Uterus (tissue), 4 donors: Measurements from ENCODE around the gene ALPI. TPM values are rescaled to one million over a fixed set of nuclear protein-coding genes. Genes with fewer than 3 reads are reported as not detected.
"Not testable (repeated sequence)": the region's sequence is repeated elsewhere in the genome, so short reads cannot be mapped to it uniquely, and the experiment has no call there.

Experiments
- DNase-seq, 2 donors: peaks; one replicate each; pipeline ENCODE4 v3.0.0-alpha.2; 2019 to 2020
- H3K27ac ChIP-seq, 2 donors: fragments of 200-600 bp; sonication (generic); 1 replicate in 1 of 2; 2 replicates in 1 of 2; pipeline ENCODE4 v1.5.1; 2016 to 2018
- H3K27me3 ChIP-seq, 2 donors: fragments of 200-600 bp; sonication (generic); one replicate each; pipeline ENCODE4 v1.5.1; 2018 to 2019; ENCODE audit warnings: control low read depth in 1 of 2
- H3K36me3 ChIP-seq, 2 donors: fragments of 200-600 bp; sonication (generic); one replicate each; pipeline ENCODE4 v1.5.1; 2019; ENCODE audit warnings: control low read depth in 1 of 2
- H3K4me1 ChIP-seq, 2 donors: fragments of 200-600 bp; sonication (generic); one replicate each; pipeline ENCODE4 v1.5.1; 2018 to 2019; ENCODE audit warnings: control low read depth in 1 of 2
- H3K4me3 ChIP-seq, 2 donors: fragments of 200-600 bp; sonication (generic); 1 replicate in 1 of 2; 2 replicates in 1 of 2; pipeline ENCODE4 v1.5.1; 2018 to 2019; ENCODE audit warnings: mild to moderate bottlenecking in 1 of 2
- H3K9me3 ChIP-seq, 2 donors: fragments of 200-600 bp; sonication (generic); one replicate each; pipeline ENCODE4 v1.5.1; 2019; ENCODE audit warnings: control low read depth in 1 of 2
- POLR2A ChIP-seq, 2 donors: fragments of 450-650 bp; IDR thresholded peaks; one replicate each; pipeline ENCODE4 v1.6.1; 2016; ENCODE audit warnings: antibody characterized with exemption in 2 of 2, mild to moderate bottlenecking in 1 of 2, moderate library complexity in 1 of 2
- intact Hi-C: fragments of 100-400 bp; cut with DNase I; formaldehyde crosslinking; loops from one replicate; pipeline ENCODE4 v1.15.1; 2023; ENCODE audit warnings: low total_unique reads
- total RNA-seq, 4 donors: library from RNA; depleted of rRNA in 3 of 4; stranded (reverse); fragments of >200 nt in 3 of 4; gene quantifications; one replicate each; pipeline versions ENCODE4 v1.1.0 to v1.2.4, GENCODE V29; 2014 to 2023
- TF ChIP-seq, protein P1 (sequence below), 4 experiments: fragments of 200-600 bp in 2 of 4; fragments of 450-650 bp in 2 of 4; sonication (generic) in 2 of 4; IDR thresholded peaks; one replicate each; pipeline ENCODE4 v1.5.1; 2016 to 2019; ENCODE audit warnings: antibody characterized with exemption in 4 of 4, mild to moderate bottlenecking in 2 of 4, moderate library complexity in 1 of 4
- donor health status: DM: yes; HTN: yes; CAD: no.

ALPI gene
- total RNA-seq, 4 donors from 2014 or later = not detected

GRCh38 chr2:232432598-232433184, 23.3 kb upstream of the ALPI start:
- intact Hi-C loops = no loop called here
- no peaks in the 10 kb centered on the region for H3K27me3 ChIP-seq
- H3K4me3 ChIP-seq = no peak overlapping the region
- DNase-seq = no peak
- no peaks in the 10 kb centered on the region for H3K36me3 ChIP-seq
- TF ChIP-seq POLR2A (IDR thresholded peaks at IDR 0.05) = no peak
- H3K27ac ChIP-seq = no peak overlapping the region
- H3K9me3 ChIP-seq = no peaks in the 10 kb centered on the region
- no peaks in the 10 kb centered on the region for H3K4me1 ChIP-seq

- H3K27ac ChIP-seq, DNase-seq, intact Hi-C loops, H3K36me3 ChIP-seq, H3K9me3 ChIP-seq, H3K4me3 ChIP-seq, H3K4me1 ChIP-seq, H3K27me3 ChIP-seq: not testable (repeated sequence)
Observed at GRCh38 chr2:232433622-232434021, 22.3 kb upstream of the ALPI start.

GRCh38 chr2:232434091-232434490, 21.9 kb upstream of the ALPI start:
- H3K36me3 ChIP-seq = no peaks in the 10 kb centered on the region
- no peak overlapping the region for H3K27ac ChIP-seq
- intact Hi-C loops = no loop called here
- H3K9me3 ChIP-seq = no peaks in the 10 kb centered on the region
- no peaks in the 10 kb centered on the region for H3K27me3 ChIP-seq
- H3K4me1 ChIP-seq = no peaks in the 10 kb centered on the region
- no peak overlapping the region for H3K4me3 ChIP-seq
- TF ChIP-seq, protein P1, sequence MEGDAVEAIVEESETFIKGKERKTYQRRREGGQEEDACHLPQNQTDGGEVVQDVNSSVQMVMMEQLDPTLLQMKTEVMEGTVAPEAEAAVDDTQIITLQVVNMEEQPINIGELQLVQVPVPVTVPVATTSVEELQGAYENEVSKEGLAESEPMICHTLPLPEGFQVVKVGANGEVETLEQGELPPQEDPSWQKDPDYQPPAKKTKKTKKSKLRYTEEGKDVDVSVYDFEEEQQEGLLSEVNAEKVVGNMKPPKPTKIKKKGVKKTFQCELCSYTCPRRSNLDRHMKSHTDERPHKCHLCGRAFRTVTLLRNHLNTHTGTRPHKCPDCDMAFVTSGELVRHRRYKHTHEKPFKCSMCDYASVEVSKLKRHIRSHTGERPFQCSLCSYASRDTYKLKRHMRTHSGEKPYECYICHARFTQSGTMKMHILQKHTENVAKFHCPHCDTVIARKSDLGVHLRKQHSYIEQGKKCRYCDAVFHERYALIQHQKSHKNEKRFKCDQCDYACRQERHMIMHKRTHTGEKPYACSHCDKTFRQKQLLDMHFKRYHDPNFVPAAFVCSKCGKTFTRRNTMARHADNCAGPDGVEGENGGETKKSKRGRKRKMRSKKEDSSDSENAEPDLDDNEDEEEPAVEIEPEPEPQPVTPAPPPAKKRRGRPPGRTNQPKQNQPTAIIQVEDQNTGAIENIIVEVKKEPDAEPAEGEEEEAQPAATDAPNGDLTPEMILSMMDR (IDR thresholded peaks at IDR 0.05) = no peak
- TF ChIP-seq POLR2A (IDR thresholded peaks at IDR 0.05) = no peak
- no peak for DNase-seq

DNA sequence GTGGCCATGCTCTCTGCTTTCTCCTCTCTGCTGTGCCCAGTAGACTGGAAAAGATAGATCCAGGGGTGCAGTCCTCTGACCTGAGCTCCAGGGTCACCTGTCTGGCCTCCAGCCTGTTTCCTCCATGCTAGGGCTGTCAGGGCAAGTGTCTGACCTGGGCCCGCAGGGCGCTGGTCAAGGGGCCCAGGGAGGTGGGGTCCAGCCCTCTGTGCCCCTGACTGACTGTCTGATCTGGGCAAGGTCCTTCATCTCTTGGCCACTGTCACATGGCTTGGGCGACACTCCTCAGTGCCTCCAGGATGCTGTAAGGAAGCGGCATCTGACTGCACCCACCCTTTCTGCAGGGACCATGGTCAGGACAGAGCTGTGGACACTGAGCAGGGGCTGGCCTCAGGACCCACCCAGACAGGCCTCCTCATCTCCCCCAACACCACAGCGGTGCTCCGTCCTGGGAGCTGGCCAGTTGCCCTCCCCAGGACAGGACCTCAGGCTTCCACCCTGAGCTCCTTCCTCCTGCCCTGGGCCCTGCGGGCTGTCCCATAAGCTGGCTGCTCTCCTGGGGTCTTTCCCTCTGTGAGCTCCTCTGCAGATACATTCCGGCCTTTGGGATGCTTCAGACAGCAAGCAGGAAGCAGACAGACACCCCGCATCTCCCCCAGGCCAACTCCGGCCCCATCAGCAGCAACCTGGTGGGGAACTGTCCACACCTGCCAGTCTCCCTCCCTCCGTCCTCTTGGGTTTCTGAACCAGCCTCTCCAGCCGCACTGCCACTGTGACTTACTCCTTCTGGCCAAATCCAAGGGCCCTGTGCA, 21.2 kb upstream of the ALPI start:
- TF ChIP-seq, protein P1 (IDR thresholded peaks at IDR 0.05) = no peak
- DNase-seq = no peak
- Histone ChIP-seq H3K27me3 (no peaks in the 10 kb centered on the region), H3K4me1 (no peaks in the 10 kb centered on the region), H3K9me3 (no peaks in the 10 kb centered on the region), H3K4me3 (no peak overlapping the region), H3K36me3 (no peaks in the 10 kb centered on the region), H3K27ac (no peak overlapping the region)
- intact Hi-C loops = no loop called here

DNA sequence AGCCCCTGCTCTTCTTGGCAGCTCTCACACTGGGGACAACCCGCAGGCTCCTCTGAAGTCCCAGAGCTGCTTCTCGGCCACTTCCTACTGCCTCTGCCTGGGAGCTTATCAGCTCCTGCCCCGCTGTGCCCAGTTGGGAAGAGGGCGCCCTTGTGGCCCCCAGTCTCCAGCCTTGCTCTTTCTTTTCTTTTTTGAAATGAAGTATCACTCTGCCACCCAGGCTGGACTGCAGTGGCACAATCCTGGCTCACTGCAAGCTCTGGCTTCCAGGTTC, 20.6 kb upstream of the ALPI start:
- Histone ChIP-seq H3K4me3 (no peak overlapping the region), H3K27ac (no peak overlapping the region), H3K4me1 (no peaks in the 10 kb centered on the region), H3K36me3 (no peaks in the 10 kb centered on the region), H3K27me3 (no peaks in the 10 kb centered on the region), H3K9me3 (no peaks in the 10 kb centered on the region)
- intact Hi-C loops = no loop called here
- DNase-seq = no peak
- no peak for TF ChIP-seq POLR2A (IDR thresholded peaks at IDR 0.05)
- TF ChIP-seq, protein P1 (IDR thresholded peaks at IDR 0.05) = no peak

DNA sequence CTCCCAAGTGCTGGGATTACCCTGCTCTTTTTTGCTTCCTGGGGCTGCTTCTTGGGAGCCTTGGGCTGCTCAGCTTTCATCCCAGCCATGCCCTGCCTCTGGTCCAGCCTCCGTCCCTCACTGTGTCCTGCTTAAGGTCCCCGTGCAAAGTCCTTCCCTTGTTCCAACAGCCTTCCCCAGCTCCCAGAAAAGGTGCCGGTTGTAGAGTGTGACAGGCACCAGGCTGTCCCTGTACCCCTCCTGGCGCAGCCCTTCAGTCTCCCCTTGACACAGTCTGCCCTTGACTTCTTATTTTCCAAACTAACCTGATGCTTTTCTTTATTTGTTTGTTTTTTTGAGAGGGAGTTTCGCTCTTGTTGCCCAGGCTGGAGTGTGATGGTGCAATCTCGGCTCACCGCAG, 20.1 kb upstream of the ALPI start:
- intact Hi-C loops = no loop called here
- TF ChIP-seq, protein P1 (IDR thresholded peaks at IDR 0.05) = no peak
- no peaks in the 10 kb centered on the region for H3K9me3 ChIP-seq
- H3K36me3 ChIP-seq = no peaks in the 10 kb centered on the region
- H3K4me3 ChIP-seq = no peak overlapping the region
- H3K27ac ChIP-seq = no peak overlapping the region
- no peaks in the 10 kb centered on the region for H3K4me1 ChIP-seq
- no peak for DNase-seq
- no peaks in the 10 kb centered on the region for H3K27me3 ChIP-seq
